Uterus (tissue), 4 donors: ENCODE results near the gene SLC35G3. TPM values are rescaled to one million over a fixed set of nuclear protein-coding genes. Genes with fewer than 3 reads are reported as not detected.

Experiments
- DNase-seq, 2 donors: peaks; one replicate each; pipeline ENCODE4 v3.0.0-alpha.2; 2019 to 2020
- H3K27ac ChIP-seq, 2 donors: fragments of 200-600 bp; sonication (generic); 1 replicate in 1 of 2; 2 replicates in 1 of 2; pipeline ENCODE4 v1.5.1; 2016 to 2018
- H3K27me3 ChIP-seq, 2 donors: fragments of 200-600 bp; sonication (generic); one replicate each; pipeline ENCODE4 v1.5.1; 2018 to 2019; ENCODE audit warnings: control low read depth in 1 of 2
- H3K36me3 ChIP-seq, 2 donors: fragments of 200-600 bp; sonication (generic); one replicate each; pipeline ENCODE4 v1.5.1; 2019; ENCODE audit warnings: control low read depth in 1 of 2
- H3K4me1 ChIP-seq, 2 donors: fragments of 200-600 bp; sonication (generic); one replicate each; pipeline ENCODE4 v1.5.1; 2018 to 2019; ENCODE audit warnings: control low read depth in 1 of 2
- H3K4me3 ChIP-seq, 2 donors: fragments of 200-600 bp; sonication (generic); 1 replicate in 1 of 2; 2 replicates in 1 of 2; pipeline ENCODE4 v1.5.1; 2018 to 2019; ENCODE audit warnings: mild to moderate bottlenecking in 1 of 2
- H3K9me3 ChIP-seq, 2 donors: fragments of 200-600 bp; sonication (generic); one replicate each; pipeline ENCODE4 v1.5.1; 2019; ENCODE audit warnings: control low read depth in 1 of 2
- POLR2A ChIP-seq, 2 donors: fragments of 450-650 bp; IDR thresholded peaks; one replicate each; pipeline ENCODE4 v1.6.1; 2016; ENCODE audit warnings: antibody characterized with exemption in 2 of 2, mild to moderate bottlenecking in 1 of 2, moderate library complexity in 1 of 2
- intact Hi-C: fragments of 100-400 bp; cut with DNase I; formaldehyde crosslinking; loops from one replicate; pipeline ENCODE4 v1.15.1; 2023; ENCODE audit warnings: low total_unique reads
- total RNA-seq, 4 donors: library from RNA; depleted of rRNA in 3 of 4; stranded (reverse); fragments of >200 nt in 3 of 4; gene quantifications; one replicate each; pipeline versions ENCODE4 v1.1.0 to v1.2.4, GENCODE V29; 2014 to 2023
- TF ChIP-seq, protein P1 (sequence below), 4 experiments: fragments of 200-600 bp in 2 of 4; fragments of 450-650 bp in 2 of 4; sonication (generic) in 2 of 4; IDR thresholded peaks; one replicate each; pipeline ENCODE4 v1.5.1; 2016 to 2019; ENCODE audit warnings: antibody characterized with exemption in 4 of 4, mild to moderate bottlenecking in 2 of 4, moderate library complexity in 1 of 4
- donor health status: DM: yes; HTN: yes; CAD: no.

The SLC35G3 gene
- total RNA-seq, 4 donors from 2014 or later, result not detected

DNA sequence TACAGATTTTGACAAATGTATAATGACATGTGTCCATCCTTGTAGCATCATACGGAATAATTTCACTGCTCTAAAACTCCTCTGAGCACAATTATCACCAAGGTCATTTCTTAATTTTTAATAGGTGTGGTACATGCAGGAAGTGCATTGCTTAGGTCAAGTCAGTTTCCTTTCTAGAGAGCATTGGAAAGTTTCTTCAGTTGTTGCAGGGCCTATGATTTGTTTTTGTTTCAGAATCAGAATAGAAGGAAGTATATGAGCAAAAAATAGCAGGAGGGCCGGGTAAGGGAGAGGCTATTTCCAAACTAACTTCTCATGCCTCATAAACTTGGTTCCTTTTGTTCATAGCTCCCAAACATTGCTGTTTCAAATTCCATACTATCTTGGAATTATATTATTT is 24.7 kb upstream of the SLC35G3 start:
- Histone ChIP-seq H3K36me3 (no peaks in the 10 kb centered on the region), H3K4me1 (no peaks in the 10 kb centered on the region), H3K27ac (peak overlapping the region in 1 of 2 donors; percentile 19), H3K27me3 (no peaks in the 10 kb centered on the region), H3K4me3 (no peak overlapping the region), H3K9me3 (no peaks in the 10 kb centered on the region)
- no peak for DNase-seq
- intact Hi-C loops, result no loop called here
- TF ChIP-seq, protein P1, sequence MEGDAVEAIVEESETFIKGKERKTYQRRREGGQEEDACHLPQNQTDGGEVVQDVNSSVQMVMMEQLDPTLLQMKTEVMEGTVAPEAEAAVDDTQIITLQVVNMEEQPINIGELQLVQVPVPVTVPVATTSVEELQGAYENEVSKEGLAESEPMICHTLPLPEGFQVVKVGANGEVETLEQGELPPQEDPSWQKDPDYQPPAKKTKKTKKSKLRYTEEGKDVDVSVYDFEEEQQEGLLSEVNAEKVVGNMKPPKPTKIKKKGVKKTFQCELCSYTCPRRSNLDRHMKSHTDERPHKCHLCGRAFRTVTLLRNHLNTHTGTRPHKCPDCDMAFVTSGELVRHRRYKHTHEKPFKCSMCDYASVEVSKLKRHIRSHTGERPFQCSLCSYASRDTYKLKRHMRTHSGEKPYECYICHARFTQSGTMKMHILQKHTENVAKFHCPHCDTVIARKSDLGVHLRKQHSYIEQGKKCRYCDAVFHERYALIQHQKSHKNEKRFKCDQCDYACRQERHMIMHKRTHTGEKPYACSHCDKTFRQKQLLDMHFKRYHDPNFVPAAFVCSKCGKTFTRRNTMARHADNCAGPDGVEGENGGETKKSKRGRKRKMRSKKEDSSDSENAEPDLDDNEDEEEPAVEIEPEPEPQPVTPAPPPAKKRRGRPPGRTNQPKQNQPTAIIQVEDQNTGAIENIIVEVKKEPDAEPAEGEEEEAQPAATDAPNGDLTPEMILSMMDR (IDR thresholded peaks at IDR 0.05), result no peak
- TF ChIP-seq POLR2A (IDR thresholded peaks at IDR 0.05), result no peak

DNA sequence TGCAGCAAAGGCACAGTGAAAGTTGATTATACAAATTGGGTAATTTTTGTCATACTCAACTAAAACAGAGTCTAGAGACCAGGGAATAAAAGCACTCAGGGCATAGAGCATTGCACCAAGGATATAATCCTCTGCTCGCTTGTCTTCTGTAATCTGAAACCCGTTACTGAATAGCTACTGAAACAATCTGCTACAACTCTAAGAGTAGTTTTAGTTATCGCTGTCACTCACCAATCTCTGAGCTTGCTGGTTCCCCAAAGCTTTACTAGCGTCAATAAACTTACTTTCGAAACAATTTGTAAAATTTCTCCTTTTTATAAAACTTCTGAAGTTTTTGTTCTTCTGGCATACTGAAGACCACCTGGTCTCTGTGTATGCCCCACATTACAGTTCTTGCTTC is 22.9 kb upstream of the SLC35G3 start:
- Histone ChIP-seq H3K4me3 (no peak overlapping the region), H3K27ac (no peak overlapping the region), H3K9me3 (no peaks in the 10 kb centered on the region), H3K27me3 (no peaks in the 10 kb centered on the region), H3K4me1 (no peaks in the 10 kb centered on the region), H3K36me3 (no peaks in the 10 kb centered on the region)
- intact Hi-C loops, result no loop called here
- DNase-seq, result no peak
- TF ChIP-seq, protein P1 (IDR thresholded peaks at IDR 0.05), result no peak
- no peak for TF ChIP-seq POLR2A (IDR thresholded peaks at IDR 0.05)

- peak overlapping the region in 1 of 2 donors; percentile 37 for H3K27ac ChIP-seq
- intact Hi-C loops, result no loop called here
- TF ChIP-seq, protein P1 (IDR thresholded peaks at IDR 0.05), result no peak
- no peak for TF ChIP-seq POLR2A (IDR thresholded peaks at IDR 0.05)
Measured at GRCh38 chr17:35214631-35215273, 20.6 kb upstream of the SLC35G3 start.

GRCh38 chr17:35214192-35214591 is 20.0 kb upstream of the SLC35G3 start:
- H3K4me3 ChIP-seq, result no peak overlapping the region
- H3K27ac ChIP-seq, result peak overlapping the region in 1 of 2 donors; percentile 37
- no peaks in the 10 kb centered on the region for H3K9me3 ChIP-seq
- H3K27me3 ChIP-seq, result no peaks in the 10 kb centered on the region
- no peaks in the 10 kb centered on the region for H3K4me1 ChIP-seq
- intact Hi-C loops, result no loop called here
- DNase-seq, result no peak
- no peak for TF ChIP-seq POLR2A (IDR thresholded peaks at IDR 0.05)
- TF ChIP-seq, protein P1 (IDR thresholded peaks at IDR 0.05), result no peak
- no peaks in the 10 kb centered on the region for H3K36me3 ChIP-seq

More at GRCh38 chr17:35214631-35215273, 20.6 kb upstream of the SLC35G3 start:
- DNase-seq, result no peak
- Histone ChIP-seq H3K4me3 (no peak overlapping the region), H3K27me3 (no peaks in the 10 kb centered on the region), H3K9me3 (no peaks in the 10 kb centered on the region), H3K4me1 (no peaks in the 10 kb centered on the region), H3K36me3 (no peaks in the 10 kb centered on the region)

DNA sequence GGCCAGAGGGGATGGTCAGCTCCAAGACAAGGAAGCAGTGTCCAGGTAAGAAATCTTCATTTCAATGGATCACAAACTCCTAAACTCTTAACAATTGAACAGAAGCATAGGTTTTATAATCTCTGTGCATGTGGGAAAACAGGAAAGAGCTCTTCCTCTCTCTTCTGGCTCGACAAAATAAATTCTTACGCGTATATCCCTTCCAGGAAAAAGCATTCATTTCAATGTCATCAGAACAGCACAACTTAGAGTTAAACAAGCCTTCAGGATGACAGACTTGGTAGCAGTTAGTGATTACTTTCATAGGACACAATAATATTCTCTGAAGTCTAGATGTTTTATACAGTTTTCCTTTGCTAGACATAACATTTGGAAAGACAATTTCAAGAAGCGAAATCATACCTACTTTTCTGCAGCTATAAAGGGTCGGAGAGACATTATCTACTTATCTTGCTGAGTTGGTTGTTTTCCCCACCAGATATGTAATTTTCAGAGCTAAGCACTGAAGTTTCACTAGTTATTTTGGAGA is 19.3 kb upstream of the SLC35G3 start:
- no peak for DNase-seq
- Histone ChIP-seq H3K36me3 (no peaks in the 10 kb centered on the region), H3K27me3 (no peaks in the 10 kb centered on the region), H3K4me1 (no peaks in the 10 kb centered on the region), H3K4me3 (no peak overlapping the region), H3K9me3 (no peaks in the 10 kb centered on the region), H3K27ac (peak overlapping the region in 1 of 2 donors; percentile 17)
- intact Hi-C loops, result no loop called here
- TF ChIP-seq, protein P1 (IDR thresholded peaks at IDR 0.05), result no peak
- no peak for TF ChIP-seq POLR2A (IDR thresholded peaks at IDR 0.05)
